A549 (cell line): ENCODE results near the gene NDUFA5. TPM values are rescaled to one million over a fixed set of nuclear protein-coding genes. Genes with fewer than 3 reads are reported as not detected.

ENCODE experiments used
- ATAC-seq, 2 experiments: fragments of 200-7000 bp in 1 of 2; fragments of >200 bp in 1 of 2; cut with Nextera tagmentation in 1 of 2; cut with Tn5 transposase in 1 of 2; 3 replicates each; pipeline versions ENCODE4 v1.8.0 to v1.9.1; 2018 to 2020; ENCODE audit warnings: mild to moderate bottlenecking in 1 of 2, moderate library complexity in 1 of 2
- CTCF ChIA-PET: fragments of 300-600 bp; sonication (Branson Sonifier 250); formaldehyde crosslinking; extraction: SDS; loops from one replicate; lab custom pipeline; 2021; ENCODE audit warnings: antibody characterized with exemption, inconsistent platforms; lab: Yijun Ruan, JAX
- POLR2A ChIA-PET: fragments of 350-600 bp; formaldehyde crosslinking; extraction: SDS; loops from one replicate; lab custom pipeline; 2021; ENCODE audit warnings: antibody characterized with exemption, inconsistent platforms; lab: Yijun Ruan, JAX
- DNase-seq, 2 experiments: peaks; one replicate each; pipeline versions ENCODE4 v3.0.0 to v3.0.0-alpha.2; 2011 to 2016; ENCODE audit warnings: low read depth in 1 of 2, low spot score in 1 of 2
- FAIRE-seq: peaks from 2 replicates; lab custom pipeline; 2011; peaks lifted over from hg19 to GRCh38; lab: Jason Lieb, UNC
- H3K27ac ChIP-seq, 2 experiments: fragments of >200 bp; sonication (Bioruptor Twin); formaldehyde crosslinking; 3 replicates each; pipeline ENCODE4 v1.5.1; 2016 to 2017
- H3K4me1 ChIP-seq: fragments of >200 bp; sonication (Bioruptor Twin); formaldehyde crosslinking; 3 replicates; pipeline ENCODE4 v1.6.1; 2016
- H3K4me2 ChIP-seq: fragments of >200 bp; sonication (Bioruptor Twin); formaldehyde crosslinking; 3 replicates; pipeline ENCODE4 v1.6.1; 2016
- H3K4me3 ChIP-seq: fragments of >200 bp; sonication (Bioruptor Twin); formaldehyde crosslinking; 3 replicates; pipeline ENCODE4 v1.5.1; 2016
- H3K9me3 ChIP-seq: fragments of >200 bp; sonication (Bioruptor Twin); formaldehyde crosslinking; 3 replicates; pipeline ENCODE4 v1.6.1; 2016
- CHD4 ChIP-seq: fragments of 200-600 bp; sonication (generic); IDR thresholded peaks from 2 replicates; pipeline ENCODE4 v1.6.1; 2016; ENCODE audit warnings: antibody characterized with exemption, mild to moderate bottlenecking, borderline replicate concordance
- EHF ChIP-seq: fragments of 250-450 bp; sonication (Bioruptor Pico); IDR thresholded peaks from 2 replicates; pipeline ENCODE4 v1.5.0; 2020; ENCODE audit warnings: mild to moderate bottlenecking
- EHMT2 ChIP-seq: fragments of 200-600 bp; sonication (generic); IDR thresholded peaks from 2 replicates; pipeline ENCODE4 v1.6.1; 2016; ENCODE audit warnings: antibody characterized with exemption, low read depth, mild to moderate bottlenecking, moderate library complexity
- EP300 ChIP-seq, 2 experiments: fragments of >200 bp; sonication (Bioruptor Twin); formaldehyde crosslinking; IDR thresholded peaks; 2 replicates in 1 of 2; 3 replicates in 1 of 2; pipeline ENCODE4 v1.6.1; 2016 to 2017
- GATA3 ChIP-seq: IDR thresholded peaks from 2 replicates; pipeline ENCODE4 v1.6.1; 2012; ENCODE audit warnings: borderline replicate concordance
- HEYL ChIP-seq: fragments of 250-450 bp; sonication (Bioruptor Pico); IDR thresholded peaks from 2 replicates; pipeline ENCODE4 v1.8.0; 2021; ENCODE audit warnings: mild to moderate bottlenecking, moderate library complexity
- HOXB13 ChIP-seq: fragments of 250-450 bp; sonication (Bioruptor Pico); IDR thresholded peaks from 2 replicates; pipeline ENCODE4 v1.5.0; 2020; ENCODE audit warnings: low read depth, mild to moderate bottlenecking, moderate library complexity
- KDM1A ChIP-seq: fragments of 200-600 bp; sonication (generic); IDR thresholded peaks from 2 replicates; pipeline ENCODE4 v1.6.1; 2016; ENCODE audit warnings: low read depth, mild to moderate bottlenecking
- NFE2L2 ChIP-seq: fragments of 150-350 bp; conservative IDR thresholded peaks from 2 replicates; pipeline ENCODE4 v1.6.1; 2014; ENCODE audit warnings: low read length
- NR3C1 ChIP-seq: fragments of >200 bp; sonication (Bioruptor Twin); formaldehyde crosslinking; IDR thresholded peaks from 3 replicates; pipeline ENCODE4 v1.6.1; 2017
- RAD21 ChIP-seq, 2 experiments: fragments of >200 bp in 1 of 2; sonication (Bioruptor Twin) in 1 of 2; formaldehyde crosslinking in 1 of 2; IDR thresholded peaks in 1 of 2; conservative IDR thresholded peaks in 1 of 2; 2 replicates in 1 of 2; 3 replicates in 1 of 2; pipeline ENCODE4 v1.6.1; 2012 to 2018; ENCODE audit warnings: inconsistent platforms in 1 of 2
- ZNF302 ChIP-seq: fragments of 250-450 bp; sonication (Bioruptor Pico); IDR thresholded peaks from 2 replicates; pipeline ENCODE4 v1.9.0; 2021; ENCODE audit warnings: inconsistent platforms, mild to moderate bottlenecking, moderate library complexity
- WGBS: methylation state at CpG from one replicate; pipeline ENCODE4 v1.1.6; 2017; ENCODE audit errors: missing lambda C conversion rate; 5-methylcytosine and 5-hydroxymethylcytosine counted together
- polyA plus RNA-seq, 4 experiments: library from polyadenylated mRNA; depleted of rRNA in 3 of 4; stranded (reverse); fragments of >200 nt; fragmentation: RNase III in 1 of 4; extraction: RNeasy Plus Mini Kit Qiagen cat#74134 plus additional on column Dnase treatment in 1 of 4; gene quantifications; 2 replicates in 3 of 4; 3 replicates in 1 of 4; pipeline ENCODE4 v1.2.3, GENCODE V29; 2011 to 2017
- TF ChIP-seq, protein P1 (sequence below): fragments of 200-600 bp; sonication (generic); IDR thresholded peaks from 2 replicates; pipeline ENCODE4 v1.6.1; 2016; ENCODE audit warnings: antibody characterized with exemption, mild to moderate bottlenecking, moderate library complexity
- TF ChIP-seq, protein P2 (sequence below): fragments of 250-450 bp; sonication (Bioruptor Pico); IDR thresholded peaks from 2 replicates; pipeline ENCODE4 v1.5.0; 2020; ENCODE audit warnings: low read depth, mild to moderate bottlenecking, moderate library complexity
- TF ChIP-seq, protein P3 (sequence below): fragments of >200 bp; sonication (Bioruptor Twin); formaldehyde crosslinking; IDR thresholded peaks from 3 replicates; pipeline ENCODE4 v1.5.1; 2016
- TF ChIP-seq, protein P4 (sequence below): fragments of >200 bp; sonication (Bioruptor Twin); formaldehyde crosslinking; IDR thresholded peaks from 2 replicates; pipeline ENCODE4 v1.6.1; 2016
- TF ChIP-seq, protein P5 (sequence below): fragments of 250-450 bp; sonication (Bioruptor Pico); IDR thresholded peaks from 2 replicates; pipeline ENCODE4 v1.5.0; 2021; ENCODE audit warnings: mild to moderate bottlenecking, moderate library complexity, borderline replicate concordance

Gene NDUFA5
- polyA plus RNA-seq, 2 of the 4 experiments (the other 2 are of a cell fraction), result 58.8 to 64.8 TPM

DNA sequence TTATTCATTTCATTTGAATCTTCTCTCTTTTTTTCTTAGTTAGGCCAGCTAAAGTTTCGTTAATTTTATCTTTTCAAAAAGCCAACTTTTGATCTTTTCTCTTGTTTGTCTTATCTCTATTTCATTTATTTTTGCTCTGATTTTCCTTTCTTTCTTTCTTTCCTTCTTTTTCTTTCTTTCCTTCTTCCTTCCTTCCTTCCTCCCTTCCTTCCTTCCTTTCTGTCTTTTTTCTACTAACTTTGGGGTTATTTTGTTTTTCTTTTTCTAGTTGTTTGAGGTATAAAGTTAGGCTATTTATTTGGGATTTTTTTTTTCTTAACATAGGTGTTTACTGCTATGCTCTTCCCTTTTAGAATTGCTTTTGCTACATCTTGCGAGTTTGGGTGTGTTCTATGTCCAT, 30.8 kb upstream of the NDUFA5 start:
- ATAC-seq (no peak), FAIRE-seq (no peak), DNase-seq (no peak)
- Histone ChIP-seq H3K4me3 (no peak overlapping the region), H3K4me1 (no peaks in the 10 kb centered on the region), H3K4me2 (no peak overlapping the region), H3K9me3 (no peaks in the 10 kb centered on the region), H3K27ac (no peak overlapping the region)
- ChIA-PET POLR2A (no interaction called here), CTCF (no interaction called here)
- TF ChIP-seq, protein P1, sequence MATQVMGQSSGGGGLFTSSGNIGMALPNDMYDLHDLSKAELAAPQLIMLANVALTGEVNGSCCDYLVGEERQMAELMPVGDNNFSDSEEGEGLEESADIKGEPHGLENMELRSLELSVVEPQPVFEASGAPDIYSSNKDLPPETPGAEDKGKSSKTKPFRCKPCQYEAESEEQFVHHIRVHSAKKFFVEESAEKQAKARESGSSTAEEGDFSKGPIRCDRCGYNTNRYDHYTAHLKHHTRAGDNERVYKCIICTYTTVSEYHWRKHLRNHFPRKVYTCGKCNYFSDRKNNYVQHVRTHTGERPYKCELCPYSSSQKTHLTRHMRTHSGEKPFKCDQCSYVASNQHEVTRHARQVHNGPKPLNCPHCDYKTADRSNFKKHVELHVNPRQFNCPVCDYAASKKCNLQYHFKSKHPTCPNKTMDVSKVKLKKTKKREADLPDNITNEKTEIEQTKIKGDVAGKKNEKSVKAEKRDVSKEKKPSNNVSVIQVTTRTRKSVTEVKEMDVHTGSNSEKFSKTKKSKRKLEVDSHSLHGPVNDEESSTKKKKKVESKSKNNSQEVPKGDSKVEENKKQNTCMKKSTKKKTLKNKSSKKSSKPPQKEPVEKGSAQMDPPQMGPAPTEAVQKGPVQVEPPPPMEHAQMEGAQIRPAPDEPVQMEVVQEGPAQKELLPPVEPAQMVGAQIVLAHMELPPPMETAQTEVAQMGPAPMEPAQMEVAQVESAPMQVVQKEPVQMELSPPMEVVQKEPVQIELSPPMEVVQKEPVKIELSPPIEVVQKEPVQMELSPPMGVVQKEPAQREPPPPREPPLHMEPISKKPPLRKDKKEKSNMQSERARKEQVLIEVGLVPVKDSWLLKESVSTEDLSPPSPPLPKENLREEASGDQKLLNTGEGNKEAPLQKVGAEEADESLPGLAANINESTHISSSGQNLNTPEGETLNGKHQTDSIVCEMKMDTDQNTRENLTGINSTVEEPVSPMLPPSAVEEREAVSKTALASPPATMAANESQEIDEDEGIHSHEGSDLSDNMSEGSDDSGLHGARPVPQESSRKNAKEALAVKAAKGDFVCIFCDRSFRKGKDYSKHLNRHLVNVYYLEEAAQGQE, result no peak
- TF ChIP-seq CHD4, result no peak
- TF ChIP-seq ZNF302 (CRISPR knock-in tag), result no peak
- TF ChIP-seq, protein P2, sequence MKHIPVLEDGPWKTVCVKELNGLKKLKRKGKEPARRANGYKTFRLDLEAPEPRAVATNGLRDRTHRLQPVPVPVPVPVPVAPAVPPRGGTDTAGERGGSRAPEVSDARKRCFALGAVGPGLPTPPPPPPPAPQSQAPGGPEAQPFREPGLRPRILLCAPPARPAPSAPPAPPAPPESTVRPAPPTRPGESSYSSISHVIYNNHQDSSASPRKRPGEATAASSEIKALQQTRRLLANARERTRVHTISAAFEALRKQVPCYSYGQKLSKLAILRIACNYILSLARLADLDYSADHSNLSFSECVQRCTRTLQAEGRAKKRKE (CRISPR knock-in tag), result no peak
- 16% methylated on average over 2 of the region's 2 CpGs for WGBS

DNA sequence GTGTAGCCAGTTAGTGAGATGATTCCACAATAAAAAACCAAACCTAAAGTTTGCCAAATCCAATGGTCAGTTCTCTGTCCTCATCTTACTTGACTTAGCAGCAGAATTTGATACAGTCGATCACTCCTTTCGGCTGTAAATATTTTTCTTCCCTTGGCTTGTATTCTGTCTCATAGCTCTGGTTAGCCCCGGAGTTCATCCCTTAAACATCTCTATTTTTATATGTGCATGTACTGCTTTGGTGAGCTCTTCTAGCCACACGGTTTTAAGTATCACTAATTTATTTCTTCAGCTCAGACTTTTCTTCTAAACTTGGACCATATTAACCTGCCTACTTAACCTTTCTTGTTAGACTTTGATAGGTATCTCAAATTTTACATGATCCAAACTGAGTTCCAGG, 26.2 kb upstream of the NDUFA5 start:
- CTCF ChIA-PET, result interaction anchor here (4.7 kb wide), 1 partner anchor 288 kb away, joined by 29 read pairs; no protein-coding TSS in a partner anchor
- POLR2A ChIA-PET, result no interaction called here
- FAIRE-seq, result no peak

DNA sequence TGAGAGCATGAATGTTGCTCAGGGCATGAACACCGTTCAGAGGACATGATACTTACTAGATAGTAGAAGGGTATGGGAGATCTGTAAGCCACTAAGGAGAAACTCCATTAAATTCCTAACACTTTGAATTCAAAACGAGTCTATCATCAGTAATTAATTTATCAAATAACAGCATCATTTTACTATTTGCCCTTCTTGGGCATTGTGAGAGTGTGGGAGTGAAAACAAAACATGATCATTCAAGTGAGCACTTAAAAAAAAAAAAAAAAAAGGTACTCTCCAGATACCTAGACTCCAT, 23.5 kb upstream of the NDUFA5 start:
- Histone ChIP-seq H3K4me3 (no peak overlapping the region), H3K9me3 (no peaks in the 10 kb centered on the region), H3K4me2 (0 out of 3 replicates have a peak overlapping the region, but pooled peaks have one; percentile 29), H3K4me1 (no peaks in the 10 kb centered on the region), H3K27ac (no peak overlapping the region)
- no peak for TF ChIP-seq GATA3
- TF ChIP-seq EHF (CRISPR knock-in tag), result no peak
- TF ChIP-seq RAD21 (conservative IDR thresholded peaks at IDR 0.05 in 1 of 2, IDR thresholded peaks at IDR 0.05 in 1 of 2), result peak in 1 of 2 experiments; percentile 27; a peak in 1 of 5 replicates
- no peak for TF ChIP-seq EP300 (IDR thresholded peaks at IDR 0.05)
- TF ChIP-seq KDM1A, result no peak
- TF ChIP-seq NR3C1, result no peak
- TF ChIP-seq, protein P3, sequence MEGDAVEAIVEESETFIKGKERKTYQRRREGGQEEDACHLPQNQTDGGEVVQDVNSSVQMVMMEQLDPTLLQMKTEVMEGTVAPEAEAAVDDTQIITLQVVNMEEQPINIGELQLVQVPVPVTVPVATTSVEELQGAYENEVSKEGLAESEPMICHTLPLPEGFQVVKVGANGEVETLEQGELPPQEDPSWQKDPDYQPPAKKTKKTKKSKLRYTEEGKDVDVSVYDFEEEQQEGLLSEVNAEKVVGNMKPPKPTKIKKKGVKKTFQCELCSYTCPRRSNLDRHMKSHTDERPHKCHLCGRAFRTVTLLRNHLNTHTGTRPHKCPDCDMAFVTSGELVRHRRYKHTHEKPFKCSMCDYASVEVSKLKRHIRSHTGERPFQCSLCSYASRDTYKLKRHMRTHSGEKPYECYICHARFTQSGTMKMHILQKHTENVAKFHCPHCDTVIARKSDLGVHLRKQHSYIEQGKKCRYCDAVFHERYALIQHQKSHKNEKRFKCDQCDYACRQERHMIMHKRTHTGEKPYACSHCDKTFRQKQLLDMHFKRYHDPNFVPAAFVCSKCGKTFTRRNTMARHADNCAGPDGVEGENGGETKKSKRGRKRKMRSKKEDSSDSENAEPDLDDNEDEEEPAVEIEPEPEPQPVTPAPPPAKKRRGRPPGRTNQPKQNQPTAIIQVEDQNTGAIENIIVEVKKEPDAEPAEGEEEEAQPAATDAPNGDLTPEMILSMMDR, result peak; percentile 15; the same call in 2 of the 3 replicates
- TF ChIP-seq EHMT2, result no peak
- TF ChIP-seq, protein P4, sequence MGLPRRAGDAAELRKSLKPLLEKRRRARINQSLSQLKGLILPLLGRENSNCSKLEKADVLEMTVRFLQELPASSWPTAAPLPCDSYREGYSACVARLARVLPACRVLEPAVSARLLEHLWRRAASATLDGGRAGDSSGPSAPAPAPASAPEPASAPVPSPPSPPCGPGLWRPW, result no peak
- TF ChIP-seq, protein P5, sequence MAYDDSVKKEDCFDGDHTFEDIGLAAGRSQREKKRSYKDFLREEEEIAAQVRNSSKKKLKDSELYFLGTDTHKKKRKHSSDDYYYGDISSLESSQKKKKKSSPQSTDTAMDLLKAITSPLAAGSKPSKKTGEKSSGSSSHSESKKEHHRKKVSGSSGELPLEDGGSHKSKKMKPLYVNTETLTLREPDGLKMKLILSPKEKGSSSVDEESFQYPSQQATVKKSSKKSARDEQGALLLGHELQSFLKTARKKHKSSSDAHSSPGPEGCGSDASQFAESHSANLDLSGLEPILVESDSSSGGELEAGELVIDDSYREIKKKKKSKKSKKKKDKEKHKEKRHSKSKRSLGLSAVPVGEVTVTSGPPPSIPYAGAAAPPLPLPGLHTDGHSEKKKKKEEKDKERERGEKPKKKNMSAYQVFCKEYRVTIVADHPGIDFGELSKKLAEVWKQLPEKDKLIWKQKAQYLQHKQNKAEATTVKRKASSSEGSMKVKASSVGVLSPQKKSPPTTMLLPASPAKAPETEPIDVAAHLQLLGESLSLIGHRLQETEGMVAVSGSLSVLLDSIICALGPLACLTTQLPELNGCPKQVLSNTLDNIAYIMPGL (CRISPR knock-in tag), result no peak
- no peak for TF ChIP-seq HOXB13 (CRISPR knock-in tag)
- DNase-seq (no peak), ATAC-seq (peak in 1 of 2 experiments; percentile 21; a peak in 4 of 6 replicates), FAIRE-seq (no peak)
- POLR2A ChIA-PET, result no interaction called here
- CTCF ChIA-PET, result interaction anchor here (0.6 to 4.7 kb wide), 16 partner anchors 11 to 1264 kb away, joined by 3 to 29 read pairs (median 3); no protein-coding TSS in a partner anchor
- WGBS, result 0% methylated on average over 2 of the region's 2 CpGs

More for the DNA sequence above, 26.2 kb upstream of the NDUFA5 start:
- no peak overlapping the region for H3K4me2 ChIP-seq
- TF ChIP-seq NFE2L2, result no peak
- no peak for TF ChIP-seq HEYL (CRISPR knock-in tag)
- no peak for TF ChIP-seq EHF (CRISPR knock-in tag)
- TF ChIP-seq EHMT2, result no peak
- 65% methylated on average over 4 of the region's 4 CpGs for WGBS
- DNase-seq (no peak), ATAC-seq (no peak)
- H3K9me3 ChIP-seq, result no peaks in the 10 kb centered on the region
- H3K4me3 ChIP-seq, result no peak overlapping the region
- no peak overlapping the region for H3K27ac ChIP-seq
- H3K4me1 ChIP-seq, result no peaks in the 10 kb centered on the region
